ENCODE data around the gene KRT75. TPM values are rescaled to one million over a fixed set of nuclear protein-coding genes. Genes with fewer than 3 reads are reported as not detected.
"Not testable (repeated sequence)": the region's sequence is repeated elsewhere in the genome, so short reads cannot be mapped to it uniquely, and the experiment has no call there.

Gene KRT75
- not detected for total RNA-seq

- Histone ChIP-seq H3K4me1 (ENCODE audit: insufficient read depth, low read length) (no peaks in the 10 kb centered on the region), H3K9me3 (ENCODE audit: low read depth, low read length) (no peaks in the 10 kb centered on the region), H3K27me3 (ENCODE audit: insufficient read depth, low read length) (no peaks in the 10 kb centered on the region), H3K4me3 (ENCODE audit: low read length) (no peak within 1 kb of the TSS)
Observed at GRCh38 chr12:52434081-52434733, at the start of gene KRT75. Gene KRT75, minus strand, starts transcription at chr12:52434371. Its CDS starts 67 bp downstream, at chr12:52434304.

- H3K27me3 ChIP-seq (ENCODE audit: insufficient read depth, low read length): peaks cover 24% of the 10 kb centered on the region
- H3K4me1 ChIP-seq (ENCODE audit: insufficient read depth, low read length): no peaks in the 10 kb centered on the region
- peaks cover 8% of the 10 kb centered on the region for H3K9me3 ChIP-seq (ENCODE audit: low read depth, low read length)
- H3K4me3 ChIP-seq (ENCODE audit: low read length): no peak overlapping the region
Observed at GRCh38 chr12:52480073-52480472, 45.9 kb upstream of the KRT75 start.

GRCh38 chr12:52477651-52478050, 43.5 kb upstream of the KRT75 start:
- Histone ChIP-seq H3K4me1 (ENCODE audit: insufficient read depth, low read length) (no peaks in the 10 kb centered on the region), H3K9me3 (ENCODE audit: low read depth, low read length) (no peaks in the 10 kb centered on the region), H3K4me3 (ENCODE audit: low read length) (no peak overlapping the region), H3K27me3 (ENCODE audit: insufficient read depth, low read length) (peaks cover 3% of the 10 kb centered on the region)

- Histone ChIP-seq H3K27me3 (ENCODE audit: insufficient read depth, low read length) (no peaks in the 10 kb centered on the region), H3K9me3 (ENCODE audit: low read depth, low read length) (no peaks in the 10 kb centered on the region), H3K4me1 (ENCODE audit: insufficient read depth, low read length) (no peaks in the 10 kb centered on the region), H3K4me3 (ENCODE audit: low read length) (no peak overlapping the region)
Observed at GRCh38 chr12:52474212-52474611, 40.0 kb upstream of the KRT75 start.

GRCh38 chr12:52473768-52474167, 39.6 kb upstream of the KRT75 start, which contains the start of gene KRT6C:
Gene KRT6C, minus strand, starts transcription at chr12:52473805. Its CDS starts 68 bp downstream, at chr12:52473737.
- Histone ChIP-seq H3K9me3 (ENCODE audit: low read depth, low read length) (no peaks in the 10 kb centered on the region), H3K4me3 (ENCODE audit: low read length) (no peak within 1 kb of the TSS), H3K4me1 (ENCODE audit: insufficient read depth, low read length) (no peaks in the 10 kb centered on the region), H3K27me3 (ENCODE audit: insufficient read depth, low read length) (no peaks in the 10 kb centered on the region)

GRCh38 chr12:52469853-52470252, 35.7 kb upstream of the KRT75 start:
- Histone ChIP-seq H3K4me1 (ENCODE audit: insufficient read depth, low read length) (no peaks in the 10 kb centered on the region), H3K27me3 (ENCODE audit: insufficient read depth, low read length) (no peaks in the 10 kb centered on the region), H3K4me3 (ENCODE audit: low read length) (no peak overlapping the region), H3K9me3 (ENCODE audit: low read depth, low read length) (no peaks in the 10 kb centered on the region)

GRCh38 chr12:52464897-52465296, 30.7 kb upstream of the KRT75 start:
- H3K4me1 ChIP-seq (ENCODE audit: insufficient read depth, low read length): no peaks in the 10 kb centered on the region
- peaks cover 12% of the 10 kb centered on the region for H3K27me3 ChIP-seq (ENCODE audit: insufficient read depth, low read length)
- H3K9me3 ChIP-seq (ENCODE audit: low read depth, low read length): no peaks in the 10 kb centered on the region
- H3K4me3 ChIP-seq (ENCODE audit: low read length): no peak overlapping the region

- Histone ChIP-seq H3K27me3 (ENCODE audit: insufficient read depth, low read length) (peaks cover 17% of the 10 kb centered on the region), H3K4me1 (ENCODE audit: insufficient read depth, low read length) (no peaks in the 10 kb centered on the region), H3K9me3 (ENCODE audit: low read depth, low read length) (no peaks in the 10 kb centered on the region), H3K4me3 (ENCODE audit: low read length) (no peak overlapping the region)
Observed at GRCh38 chr12:52461693-52462092, 27.5 kb upstream of the KRT75 start.

GRCh38 chr12:52458861-52459260, 24.7 kb upstream of the KRT75 start:
- Histone ChIP-seq H3K4me1 (ENCODE audit: insufficient read depth, low read length) (no peaks in the 10 kb centered on the region), H3K27me3 (ENCODE audit: insufficient read depth, low read length) (peaks cover 15% of the 10 kb centered on the region), H3K4me3 (ENCODE audit: low read length) (no peak overlapping the region), H3K9me3 (ENCODE audit: low read depth, low read length) (no peaks in the 10 kb centered on the region)

GRCh38 chr12:52455821-52456220, 21.6 kb upstream of the KRT75 start:
- Histone ChIP-seq H3K9me3 (ENCODE audit: low read depth, low read length) (no peaks in the 10 kb centered on the region), H3K27me3 (ENCODE audit: insufficient read depth, low read length) (peaks cover 9% of the 10 kb centered on the region), H3K4me1 (ENCODE audit: insufficient read depth, low read length) (no peaks in the 10 kb centered on the region), H3K4me3 (ENCODE audit: low read length) (no peak overlapping the region)

- no peaks in the 10 kb centered on the region for H3K9me3 ChIP-seq (ENCODE audit: low read depth, low read length)
- H3K27me3 ChIP-seq (ENCODE audit: insufficient read depth, low read length): peaks cover 3% of the 10 kb centered on the region
- H3K4me1 ChIP-seq (ENCODE audit: insufficient read depth, low read length): no peaks in the 10 kb centered on the region
Observed at GRCh38 chr12:52454411-52455201, 20.4 kb upstream of the KRT75 start.

GRCh38 chr12:52452101-52452500, 17.9 kb upstream of the KRT75 start, which contains the start of gene KRT6B:
Gene KRT6B, minus strand, starts transcription at chr12:52452146. Its CDS starts 68 bp downstream, at chr12:52452078.
- no peaks in the 10 kb centered on the region for H3K4me1 ChIP-seq (ENCODE audit: insufficient read depth, low read length)
- H3K27me3 ChIP-seq (ENCODE audit: insufficient read depth, low read length): no peaks in the 10 kb centered on the region
- no peak within 1 kb of the TSS for H3K4me3 ChIP-seq (ENCODE audit: low read length)
- no peaks in the 10 kb centered on the region for H3K9me3 ChIP-seq (ENCODE audit: low read depth, low read length)

More at GRCh38 chr12:52454411-52455201, 20.4 kb upstream of the KRT75 start:
- no peak overlapping the region for H3K4me3 ChIP-seq (ENCODE audit: low read length)

- no peak overlapping the region for H3K4me3 ChIP-seq (ENCODE audit: low read length)
- no peaks in the 10 kb centered on the region for H3K9me3 ChIP-seq (ENCODE audit: low read depth, low read length)
- no peaks in the 10 kb centered on the region for H3K4me1 ChIP-seq (ENCODE audit: insufficient read depth, low read length)
- no peaks in the 10 kb centered on the region for H3K27me3 ChIP-seq (ENCODE audit: insufficient read depth, low read length)
Observed at GRCh38 chr12:52448228-52448627, 14.1 kb upstream of the KRT75 start.

- not testable (repeated sequence) for H3K4me1 ChIP-seq (ENCODE audit: insufficient read depth, low read length); H3K27me3 ChIP-seq (ENCODE audit: insufficient read depth, low read length); H3K4me3 ChIP-seq (ENCODE audit: low read length); H3K9me3 ChIP-seq (ENCODE audit: low read depth, low read length)
Observed at GRCh38 chr12:52447196-52447595, 13.0 kb upstream of the KRT75 start.

GRCh38 chr12:52446367-52447045, 12.3 kb upstream of the KRT75 start:
- peaks cover 3% of the 10 kb centered on the region for H3K27me3 ChIP-seq (ENCODE audit: insufficient read depth, low read length)
- H3K4me3 ChIP-seq (ENCODE audit: low read length): no peak overlapping the region
- H3K4me1 ChIP-seq (ENCODE audit: insufficient read depth, low read length): no peaks in the 10 kb centered on the region
- H3K9me3 ChIP-seq (ENCODE audit: low read depth, low read length): no peaks in the 10 kb centered on the region

All from mononuclear cell (primary cell).